ENCODE measurements around the gene TMEM219.

- TF ChIP-seq, protein P1, sequence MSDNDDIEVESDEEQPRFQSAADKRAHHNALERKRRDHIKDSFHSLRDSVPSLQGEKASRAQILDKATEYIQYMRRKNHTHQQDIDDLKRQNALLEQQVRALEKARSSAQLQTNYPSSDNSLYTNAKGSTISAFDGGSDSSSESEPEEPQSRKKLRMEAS (CRISPR knock-in tag; IDR thresholded peaks at IDR 0.05): no peak
- no peak for TF ChIP-seq ZNF121 (CRISPR knock-in tag; IDR thresholded peaks at IDR 0.05)
- no peak for TF ChIP-seq CTCF (IDR thresholded peaks at IDR 0.05)
- no peak for TF ChIP-seq ETV6 (CRISPR knock-in tag; IDR thresholded peaks at IDR 0.05)
Observed at GRCh38 chr16:29950806-29951461, 10.9 kb upstream of the TMEM219 start.
